SU-DHL-6 (cell line): ENCODE results near the gene SHROOM4.

ENCODE experiments used
- H2AFZ ChIP-seq: fragments of 200-600 bp; sonication (generic); 2 replicates; pipeline ENCODE4 v1.6.1; 2014; ENCODE audit warnings: low read depth, mild to moderate bottlenecking, moderate library complexity, mixed read lengths, antibody characterized with exemption, low read length; ENCODE audit not compliant: severe bottlenecking
- H3F3A ChIP-seq: fragments of 200-600 bp; shearing (Covaris generic); 2 replicates; pipeline ENCODE4 v1.6.0; 2016; ENCODE audit warnings: antibody characterized with exemption, mild to moderate bottlenecking; ENCODE audit not compliant: insufficient read depth
- H3K27ac ChIP-seq: fragments of 200-600 bp; sonication (generic); 2 replicates; pipeline ENCODE4 v1.5.1; 2016; ENCODE audit warnings: low read depth, mild to moderate bottlenecking, low read length, moderate library complexity, mixed read lengths
- H3K27me3 ChIP-seq: fragments of 200-600 bp; sonication (generic), shearing (Covaris generic); 2 replicates; pipeline ENCODE4 v1.6.0; 2014; ENCODE audit warnings: mild to moderate bottlenecking, low read length
- H3K36me3 ChIP-seq: fragments of 200-600 bp; sonication (generic); 2 replicates; pipeline ENCODE4 v1.6.1; 2014; ENCODE audit warnings: mild to moderate bottlenecking, low read length, mixed read lengths
- H3K4me2 ChIP-seq: fragments of 300-600, 200-600 bp; shearing (Covaris generic), sonication (generic); 2 replicates; pipeline ENCODE4 v1.6.0; 2014; ENCODE audit warnings: low read length, low read depth, mild to moderate bottlenecking; ENCODE audit not compliant: poor library complexity, severe bottlenecking
- H3K4me3 ChIP-seq: fragments of 200-600 bp; sonication (generic); 2 replicates; pipeline ENCODE4 v1.5.1; 2014; ENCODE audit warnings: antibody characterized with exemption, low read length, mild to moderate bottlenecking, mixed read lengths; ENCODE audit not compliant: insufficient read depth, poor library complexity, severe bottlenecking
- H3K79me2 ChIP-seq: fragments of 200-600 bp; sonication (generic); 2 replicates; pipeline ENCODE4 v1.6.1; 2014; ENCODE audit warnings: mild to moderate bottlenecking, low read length, moderate library complexity; ENCODE audit not compliant: insufficient read depth
- H3K9ac ChIP-seq: fragments of 200-600 bp; sonication (generic); 2 replicates; pipeline ENCODE4 v1.7.0; 2014; ENCODE audit warnings: mild to moderate bottlenecking, low read length
- H3K9me2 ChIP-seq: fragments of 200-600 bp; sonication (generic); replicated peaks from 2 replicates; pipeline ENCODE4 v1.6.1; 2014; ENCODE audit warnings: low read length; ENCODE audit not compliant: insufficient read depth
- H3K9me3 ChIP-seq: fragments of 200-600 bp; sonication (generic); 2 replicates; pipeline ENCODE4 v1.6.1; 2014; ENCODE audit warnings: low read length, mixed read lengths; ENCODE audit not compliant: insufficient read depth
- H4K20me1 ChIP-seq: fragments of 200-600 bp; sonication (generic); 2 replicates; pipeline ENCODE4 v1.6.1; 2014; ENCODE audit warnings: low read depth, mild to moderate bottlenecking, antibody characterized with exemption, low read length, moderate library complexity, mixed read lengths
- CTCF ChIP-seq: fragments of 200-600 bp; sonication (generic); IDR thresholded peaks from one replicate; pipeline ENCODE4 v1.5.1; 2017; ENCODE audit warnings: antibody characterized with exemption, mild to moderate bottlenecking, low read length, moderate library complexity; ENCODE audit not compliant: insufficient read depth, poor library complexity, severe bottlenecking
- EZH2phosphoT487 ChIP-seq: fragments of 200-600 bp; sonication (generic), shearing (Covaris generic); conservative IDR thresholded peaks from 2 replicates; pipeline ENCODE4 v1.6.1; 2018; ENCODE audit warnings: mild to moderate bottlenecking, antibody characterized with exemption, low read length, moderate library complexity, mixed read lengths

The SHROOM4 gene

GRCh38 chrX:50858548-50858947 lies 44.6 kb upstream of the SHROOM4 start:
- Histone ChIP-seq H3K4me3 (no peak overlapping the region), H3F3A (no peaks in the 10 kb centered on the region), H4K20me1 (no peaks in the 10 kb centered on the region), H3K79me2 (no peaks in the 10 kb centered on the region), H3K9me2 (no peaks in the 10 kb centered on the region), H3K4me2 (no peak overlapping the region), H3K9me3 (no peaks in the 10 kb centered on the region), H3K36me3 (no peaks in the 10 kb centered on the region), H2AFZ (no peak overlapping the region), H3K27ac (no peak overlapping the region), H3K9ac (no peak overlapping the region), H3K27me3 (no peaks in the 10 kb centered on the region)
- TF ChIP-seq EZH2phosphoT487 (no peak), CTCF (no peak)

GRCh38 chrX:50853399-50853798 lies 39.4 kb upstream of the SHROOM4 start:
- Histone ChIP-seq H3K9ac (no peak overlapping the region), H3K79me2 (no peaks in the 10 kb centered on the region), H3K27ac (no peak overlapping the region), H3K9me3 (no peaks in the 10 kb centered on the region), H3K36me3 (no peaks in the 10 kb centered on the region), H3K4me3 (no peak overlapping the region), H3K9me2 (no peaks in the 10 kb centered on the region), H4K20me1 (no peaks in the 10 kb centered on the region), H3K27me3 (no peaks in the 10 kb centered on the region), H2AFZ (no peak overlapping the region), H3K4me2 (no peak overlapping the region), H3F3A (no peaks in the 10 kb centered on the region)
- TF ChIP-seq CTCF (no peak), EZH2phosphoT487 (no peak)

- no peaks in the 10 kb centered on the region for H3K9me2 ChIP-seq
- no peaks in the 10 kb centered on the region for H3K27me3 ChIP-seq
- TF ChIP-seq CTCF (no peak), EZH2phosphoT487 (no peak)
- no peaks in the 10 kb centered on the region for H3K36me3 ChIP-seq
- H3K9ac ChIP-seq: no peak overlapping the region
- no peaks in the 10 kb centered on the region for H4K20me1 ChIP-seq
- no peak overlapping the region for H3K4me3 ChIP-seq
- no peaks in the 10 kb centered on the region for H3F3A ChIP-seq
- no peak overlapping the region for H3K27ac ChIP-seq
- no peak overlapping the region for H3K4me2 ChIP-seq
- H3K9me3 ChIP-seq: no peaks in the 10 kb centered on the region
- H3K79me2 ChIP-seq: no peaks in the 10 kb centered on the region
- no peak overlapping the region for H2AFZ ChIP-seq
These were observed 38.5 kb upstream of the SHROOM4 start for GRCh38 chrX:50852524-50852923.
